Measurements from ENCODE around the gene AHCYL2. TPM values are rescaled to one million over a fixed set of nuclear protein-coding genes. Genes with fewer than 3 reads are reported as not detected.

AHCYL2 gene
- total and polyA plus RNA-seq, 4 donors = 7.9 to 19.9 (median 10.9) TPM

DNA sequence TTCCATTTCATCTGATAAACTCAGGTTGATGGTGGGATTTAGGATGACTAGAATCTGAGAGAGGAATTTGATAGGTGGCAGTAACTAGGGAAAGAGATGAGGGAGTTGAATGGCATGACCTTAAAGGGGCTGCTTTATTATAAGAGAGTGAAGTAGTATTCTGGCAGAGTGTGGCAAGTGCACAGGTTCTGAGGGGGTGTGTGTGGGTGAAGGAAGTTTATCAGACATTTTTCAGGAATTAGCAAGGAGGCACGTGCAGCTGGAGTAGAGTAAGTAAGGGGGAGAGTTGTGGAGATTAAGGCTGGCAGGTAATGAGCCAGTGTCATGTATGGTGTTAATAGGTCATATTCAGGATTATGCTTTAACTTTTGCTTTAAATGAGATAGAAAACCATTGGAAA is 40.5 kb downstream of the AHCYL2 start:
- Histone ChIP-seq H3K4me1 (ENCODE audit: control insufficient read depth in 1 of 2, insufficient read depth in 2 of 2, low read length in 2 of 2) (no peaks in the 10 kb centered on the region), H3K27ac (ENCODE audit: low read depth in 1 of 2, low read length in 2 of 2) (no peak overlapping the region), H3K27me3 (ENCODE audit: control insufficient read depth in 1 of 2, insufficient read depth in 2 of 2, low read length in 1 of 2) (no peaks in the 10 kb centered on the region), H3K4me3 (ENCODE audit: low read length in 2 of 2) (no peak overlapping the region), H3K9me3 (ENCODE audit: control insufficient read depth, low read length) (no peaks in the 10 kb centered on the region), H3K36me3 (ENCODE audit: control insufficient read depth in 1 of 2, insufficient read depth in 2 of 2, low read length in 1 of 2) (no peaks in the 10 kb centered on the region)
- ATAC-seq (ENCODE audit: low FRiP score) = no peak
- intact Hi-C loops (cut with DNase I) = no loop called here
- WGBS, 2 donors = 39 to 51% methylated on average over 1 of the region's 1 CpG
- no peak for DNase-seq

GRCh38 chr7:129266181-129266580 is 41.4 kb downstream of the AHCYL2 start:
- Histone ChIP-seq H3K4me3 (ENCODE audit: low read length in 2 of 2) (no peak overlapping the region), H3K27me3 (ENCODE audit: control insufficient read depth in 1 of 2, insufficient read depth in 2 of 2, low read length in 1 of 2) (no peaks in the 10 kb centered on the region), H3K27ac (ENCODE audit: low read depth in 1 of 2, low read length in 2 of 2) (no peak overlapping the region), H3K4me1 (ENCODE audit: control insufficient read depth in 1 of 2, insufficient read depth in 2 of 2, low read length in 2 of 2) (no peaks in the 10 kb centered on the region), H3K9me3 (ENCODE audit: control insufficient read depth, low read length) (no peaks in the 10 kb centered on the region), H3K36me3 (ENCODE audit: control insufficient read depth in 1 of 2, insufficient read depth in 2 of 2, low read length in 1 of 2) (no peaks in the 10 kb centered on the region)
- WGBS, 2 donors = 97 to 99% methylated on average over 6 of the region's 6 CpGs
- DNase-seq = no peak
- intact Hi-C loops (cut with DNase I) = no loop called here
- ATAC-seq (ENCODE audit: low FRiP score) = no peak

DNA sequence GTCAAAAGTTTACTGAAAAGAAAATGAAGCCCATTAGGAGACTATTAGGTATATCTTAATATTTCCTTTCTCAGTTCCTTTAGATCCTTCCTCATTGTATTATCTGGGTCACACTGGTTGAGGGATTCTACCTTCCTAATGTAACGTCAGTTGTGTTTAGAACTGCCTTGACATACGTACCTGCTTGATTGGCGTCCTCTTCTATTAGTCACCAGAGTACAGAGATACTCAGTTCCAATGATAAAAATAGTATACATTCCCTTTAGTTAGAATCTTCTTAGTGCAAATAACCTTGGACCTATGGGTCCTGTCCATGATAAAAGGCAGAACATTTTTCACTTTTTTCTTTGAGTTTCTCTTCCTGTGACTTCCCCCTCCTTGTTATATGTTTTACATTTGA is 45.2 kb downstream of the AHCYL2 start:
- no peak for ATAC-seq (ENCODE audit: low FRiP score)
- no peak for DNase-seq
- Histone ChIP-seq H3K36me3 (ENCODE audit: control insufficient read depth in 1 of 2, insufficient read depth in 2 of 2, low read length in 1 of 2) (peaks cover 0 to 5% of the 10 kb centered on the region in 2 donors), H3K4me1 (ENCODE audit: control insufficient read depth in 1 of 2, insufficient read depth in 2 of 2, low read length in 2 of 2) (no peaks in the 10 kb centered on the region), H3K9me3 (ENCODE audit: control insufficient read depth, low read length) (no peaks in the 10 kb centered on the region), H3K4me3 (ENCODE audit: low read length in 2 of 2) (no peak overlapping the region), H3K27me3 (ENCODE audit: control insufficient read depth in 1 of 2, insufficient read depth in 2 of 2, low read length in 1 of 2) (no peaks in the 10 kb centered on the region), H3K27ac (ENCODE audit: low read depth in 1 of 2, low read length in 2 of 2) (no peak overlapping the region)
- intact Hi-C loops (cut with DNase I) = loop anchor here in 1 of 2 donors (2.0 kb wide), 1 partner anchor 51 kb away; no protein-coding TSS in a partner anchor
- WGBS, 2 donors = 91 to 97% methylated on average over 3 of the region's 3 CpGs

- intact Hi-C loops (cut with DNase I) = loop anchor here in 1 of 2 donors (2.0 kb wide), 1 partner anchor 53 kb away; no protein-coding TSS in a partner anchor
- Histone ChIP-seq H3K4me1 (ENCODE audit: control insufficient read depth in 1 of 2, insufficient read depth in 2 of 2, low read length in 2 of 2) (no peaks in the 10 kb centered on the region), H3K27me3 (ENCODE audit: control insufficient read depth in 1 of 2, insufficient read depth in 2 of 2, low read length in 1 of 2) (no peaks in the 10 kb centered on the region), H3K9me3 (ENCODE audit: control insufficient read depth, low read length) (no peaks in the 10 kb centered on the region), H3K36me3 (ENCODE audit: control insufficient read depth in 1 of 2, insufficient read depth in 2 of 2, low read length in 1 of 2) (peaks cover 0 to 5% of the 10 kb centered on the region in 2 donors), H3K27ac (ENCODE audit: low read depth in 1 of 2, low read length in 2 of 2) (no peak overlapping the region), H3K4me3 (ENCODE audit: low read length in 2 of 2) (no peak overlapping the region)
- no peak for DNase-seq
- 71 to 73% methylated on average over 5 of the region's 5 CpGs for WGBS, 2 donors
- ATAC-seq (ENCODE audit: low FRiP score) = no peak
Measured at GRCh38 chr7:129271500-129272355, 46.9 kb downstream of the AHCYL2 start.

DNA sequence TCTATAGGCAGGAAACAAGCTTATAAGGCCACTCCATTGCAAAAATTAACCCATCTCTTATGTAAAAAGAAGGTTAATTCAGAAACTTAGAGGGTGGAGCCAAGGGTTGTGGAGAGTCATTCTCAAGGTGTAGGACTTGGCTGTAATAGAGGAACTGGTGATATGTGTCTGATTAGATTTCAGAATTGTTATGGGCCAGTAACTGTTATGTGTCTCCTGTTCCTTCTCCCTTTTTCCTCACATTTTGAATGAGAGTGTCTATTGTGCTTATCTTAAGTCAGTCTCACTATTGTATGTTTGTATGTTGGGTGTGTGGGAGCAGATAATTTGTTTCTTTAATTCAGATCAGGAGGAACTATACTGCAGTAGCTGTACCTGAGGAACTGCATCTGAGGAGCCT is 49.1 kb downstream of the AHCYL2 start:
- intact Hi-C loops (cut with DNase I) = no loop called here
- no peaks in the 10 kb centered on the region for H3K9me3 ChIP-seq (ENCODE audit: control insufficient read depth, low read length)
- H3K4me3 ChIP-seq (ENCODE audit: low read length in 2 of 2) = no peak overlapping the region
- peaks cover 0 to 5% of the 10 kb centered on the region in 2 donors for H3K36me3 ChIP-seq (ENCODE audit: control insufficient read depth in 1 of 2, insufficient read depth in 2 of 2, low read length in 1 of 2)
- no peak overlapping the region for H3K27ac ChIP-seq (ENCODE audit: low read depth in 1 of 2, low read length in 2 of 2)
- H3K4me1 ChIP-seq (ENCODE audit: control insufficient read depth in 1 of 2, insufficient read depth in 2 of 2, low read length in 2 of 2) = no peaks in the 10 kb centered on the region
- no peak for DNase-seq
- no peak for ATAC-seq (ENCODE audit: low FRiP score)
- no peaks in the 10 kb centered on the region for H3K27me3 ChIP-seq (ENCODE audit: control insufficient read depth in 1 of 2, insufficient read depth in 2 of 2, low read length in 1 of 2)

- no peak overlapping the region for H3K27ac ChIP-seq (ENCODE audit: low read depth in 1 of 2, low read length in 2 of 2)
- no peaks in the 10 kb centered on the region for H3K4me1 ChIP-seq (ENCODE audit: control insufficient read depth in 1 of 2, insufficient read depth in 2 of 2, low read length in 2 of 2)
- ATAC-seq (ENCODE audit: low FRiP score) (no peak), DNase-seq (no peak)
- no peaks in the 10 kb centered on the region for H3K9me3 ChIP-seq (ENCODE audit: control insufficient read depth, low read length)
- peaks cover 0 to 5% of the 10 kb centered on the region in 2 donors for H3K36me3 ChIP-seq (ENCODE audit: control insufficient read depth in 1 of 2, insufficient read depth in 2 of 2, low read length in 1 of 2)
- intact Hi-C loops (cut with DNase I) = no loop called here
- H3K27me3 ChIP-seq (ENCODE audit: control insufficient read depth in 1 of 2, insufficient read depth in 2 of 2, low read length in 1 of 2) = no peaks in the 10 kb centered on the region
- H3K4me3 ChIP-seq (ENCODE audit: low read length in 2 of 2) = no peak overlapping the region
- 51 to 57% methylated on average over 7 of the region's 7 CpGs for WGBS, 2 donors
Measured at GRCh38 chr7:129277629-129278028, 52.8 kb downstream of the AHCYL2 start.

DNA sequence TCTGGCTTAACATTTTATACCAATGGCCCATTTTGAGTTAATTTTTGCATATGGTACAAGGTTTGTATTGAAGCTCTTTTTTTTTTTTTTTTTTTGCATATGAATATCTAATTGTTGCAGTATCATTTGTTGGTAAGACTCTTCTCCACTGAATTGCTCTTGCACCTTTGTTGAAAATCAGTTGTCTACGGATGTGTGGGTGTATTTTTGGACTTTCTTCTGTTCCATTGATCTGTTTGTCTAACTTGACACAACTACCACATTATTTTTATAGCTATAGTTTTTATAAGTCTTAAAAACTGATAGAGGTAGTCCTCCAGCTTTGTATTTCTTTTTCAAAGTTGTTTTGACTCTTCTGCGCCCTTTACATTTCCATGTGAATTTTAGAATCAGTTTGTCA is 53.9 kb downstream of the AHCYL2 start:
- no peaks in the 10 kb centered on the region for H3K27me3 ChIP-seq (ENCODE audit: control insufficient read depth in 1 of 2, insufficient read depth in 2 of 2, low read length in 1 of 2)
- DNase-seq = no peak
- intact Hi-C loops (cut with DNase I) = no loop called here
- 98 to 100% methylated on average over 2 of the region's 2 CpGs for WGBS, 2 donors
- H3K4me1 ChIP-seq (ENCODE audit: control insufficient read depth in 1 of 2, insufficient read depth in 2 of 2, low read length in 2 of 2) = no peaks in the 10 kb centered on the region
- no peaks in the 10 kb centered on the region for H3K9me3 ChIP-seq (ENCODE audit: control insufficient read depth, low read length)
- no peak overlapping the region for H3K4me3 ChIP-seq (ENCODE audit: low read length in 2 of 2)
- no peak overlapping the region for H3K27ac ChIP-seq (ENCODE audit: low read depth in 1 of 2, low read length in 2 of 2)
- peaks cover 0 to 5% of the 10 kb centered on the region in 2 donors for H3K36me3 ChIP-seq (ENCODE audit: control insufficient read depth in 1 of 2, insufficient read depth in 2 of 2, low read length in 1 of 2)
- no peak for ATAC-seq (ENCODE audit: low FRiP score)

DNA sequence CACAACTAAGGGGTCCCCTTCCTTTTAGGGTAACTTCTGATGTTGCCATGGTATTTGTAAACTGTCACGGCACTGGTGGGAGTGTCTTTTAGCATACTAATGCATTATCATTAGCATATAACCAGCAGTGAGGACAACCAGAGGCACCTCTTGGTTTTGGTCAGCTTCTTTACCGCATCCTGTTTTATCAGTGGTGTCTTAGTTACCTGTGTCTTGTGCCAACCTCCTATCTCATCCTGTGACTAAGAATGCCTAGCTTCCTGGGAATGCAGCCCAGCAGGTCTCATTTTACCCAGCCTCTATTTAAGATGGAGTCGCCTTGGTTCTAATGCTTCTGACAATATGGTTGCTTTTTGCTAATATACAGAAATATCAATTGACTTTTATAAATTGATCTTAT is 54.9 kb downstream of the AHCYL2 start:
- H3K9me3 ChIP-seq (ENCODE audit: control insufficient read depth, low read length) = no peaks in the 10 kb centered on the region
- no peak overlapping the region for H3K27ac ChIP-seq (ENCODE audit: low read depth in 1 of 2, low read length in 2 of 2)
- 85 to 89% methylated on average over 3 of the region's 3 CpGs for WGBS, 2 donors
- ATAC-seq (ENCODE audit: low FRiP score) = no peak
- no peaks in the 10 kb centered on the region for H3K4me1 ChIP-seq (ENCODE audit: control insufficient read depth in 1 of 2, insufficient read depth in 2 of 2, low read length in 2 of 2)
- no peaks in the 10 kb centered on the region for H3K36me3 ChIP-seq (ENCODE audit: control insufficient read depth in 1 of 2, insufficient read depth in 2 of 2, low read length in 1 of 2)
- intact Hi-C loops (cut with DNase I) = no loop called here
- H3K4me3 ChIP-seq (ENCODE audit: low read length in 2 of 2) = no peak overlapping the region
- no peaks in the 10 kb centered on the region for H3K27me3 ChIP-seq (ENCODE audit: control insufficient read depth in 1 of 2, insufficient read depth in 2 of 2, low read length in 1 of 2)
- no peak for DNase-seq

GRCh38 chr7:129281163-129281562 is 56.3 kb downstream of the AHCYL2 start:
- no peaks in the 10 kb centered on the region for H3K9me3 ChIP-seq (ENCODE audit: control insufficient read depth, low read length)
- intact Hi-C loops (cut with DNase I) = no loop called here
- no peaks in the 10 kb centered on the region for H3K27me3 ChIP-seq (ENCODE audit: control insufficient read depth in 1 of 2, insufficient read depth in 2 of 2, low read length in 1 of 2)
- H3K36me3 ChIP-seq (ENCODE audit: control insufficient read depth in 1 of 2, insufficient read depth in 2 of 2, low read length in 1 of 2) = no peaks in the 10 kb centered on the region
- no peak overlapping the region for H3K4me3 ChIP-seq (ENCODE audit: low read length in 2 of 2)
- H3K4me1 ChIP-seq (ENCODE audit: control insufficient read depth in 1 of 2, insufficient read depth in 2 of 2, low read length in 2 of 2) = no peaks in the 10 kb centered on the region
- 96 to 100% methylated on average over 1 of the region's 1 CpG for WGBS, 2 donors
- no peak overlapping the region for H3K27ac ChIP-seq (ENCODE audit: low read depth in 1 of 2, low read length in 2 of 2)
- ATAC-seq (ENCODE audit: low FRiP score) (no peak), DNase-seq (no peak)

Measured in aorta (tissue), 5 donors.